Measurements from ENCODE around the gene CAPZB.

The CAPZB gene

DNA sequence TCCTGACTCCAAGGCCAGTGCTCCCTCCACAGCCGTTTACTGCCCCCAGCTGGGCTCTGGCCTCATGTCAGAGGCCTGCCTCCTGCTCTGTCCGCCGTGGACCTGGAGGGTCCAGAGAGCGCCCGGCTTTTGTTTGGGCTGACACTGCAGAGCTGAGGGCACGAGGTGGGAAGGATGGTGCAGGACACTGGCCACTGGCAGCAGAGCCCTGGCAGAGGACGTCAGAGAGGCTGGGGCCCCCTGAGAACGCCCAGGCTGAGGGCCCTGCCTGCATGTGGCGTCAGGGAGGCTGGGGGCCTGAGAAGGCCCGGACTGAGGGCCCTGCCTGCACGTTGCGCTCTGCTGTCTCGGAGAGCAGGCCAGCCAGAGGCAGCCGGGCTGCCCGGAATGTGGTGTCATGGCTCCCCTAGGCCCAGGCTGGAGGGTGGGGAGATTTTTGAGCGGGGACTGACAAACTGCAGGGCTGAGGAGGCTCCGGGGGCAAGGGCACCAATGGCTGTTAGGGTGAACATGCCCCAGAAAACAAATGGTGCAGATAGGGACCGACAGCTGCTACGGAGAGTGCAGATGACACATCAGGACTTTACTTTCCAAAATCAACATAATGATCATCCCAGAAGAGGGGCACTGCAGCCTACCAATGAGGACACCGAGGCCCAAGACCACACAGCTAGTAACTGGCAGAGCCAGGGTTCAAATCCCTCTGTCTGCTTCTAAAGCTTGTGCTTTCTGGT, 141.6 kb downstream of the CAPZB start:
- DNase-seq, result no peak

GRCh38 chr1:19342894-19343616, 142.3 kb downstream of the CAPZB start:
- DNase-seq, result no peak

- no peak for DNase-seq
These were observed 143.1 kb downstream of the CAPZB start for GRCh38 chr1:19342062-19342750.

GRCh38 chr1:19341201-19342061, 143.9 kb downstream of the CAPZB start:
- peak; percentile 32 to 68 for DNase-seq

DNA sequence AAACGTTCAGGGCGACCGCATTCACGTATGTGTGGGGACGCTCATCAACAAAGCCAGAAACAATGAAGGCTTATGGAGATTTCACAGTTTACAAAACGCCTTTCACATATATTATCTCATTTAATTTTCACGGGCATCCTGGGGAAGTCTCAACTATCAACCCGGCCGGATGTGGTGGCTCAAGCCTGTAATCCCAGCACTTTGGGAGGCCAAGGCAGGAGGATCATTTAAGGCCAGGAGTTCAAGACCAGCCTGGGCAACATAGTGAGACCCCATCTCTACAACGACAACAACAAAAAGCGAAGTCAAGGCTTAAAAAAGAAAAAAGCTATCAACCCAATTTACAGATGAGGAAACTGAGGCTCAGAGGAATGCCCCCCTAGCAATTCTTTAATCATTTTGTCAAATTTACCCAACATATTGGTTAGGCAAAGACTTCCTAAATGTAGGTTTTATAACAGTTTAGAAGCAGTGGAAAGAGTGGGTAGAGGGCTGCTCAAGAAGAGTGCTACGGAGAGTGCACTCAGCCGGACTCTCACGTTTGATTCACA, 144.9 kb downstream of the CAPZB start:
- no peak for DNase-seq

DNA sequence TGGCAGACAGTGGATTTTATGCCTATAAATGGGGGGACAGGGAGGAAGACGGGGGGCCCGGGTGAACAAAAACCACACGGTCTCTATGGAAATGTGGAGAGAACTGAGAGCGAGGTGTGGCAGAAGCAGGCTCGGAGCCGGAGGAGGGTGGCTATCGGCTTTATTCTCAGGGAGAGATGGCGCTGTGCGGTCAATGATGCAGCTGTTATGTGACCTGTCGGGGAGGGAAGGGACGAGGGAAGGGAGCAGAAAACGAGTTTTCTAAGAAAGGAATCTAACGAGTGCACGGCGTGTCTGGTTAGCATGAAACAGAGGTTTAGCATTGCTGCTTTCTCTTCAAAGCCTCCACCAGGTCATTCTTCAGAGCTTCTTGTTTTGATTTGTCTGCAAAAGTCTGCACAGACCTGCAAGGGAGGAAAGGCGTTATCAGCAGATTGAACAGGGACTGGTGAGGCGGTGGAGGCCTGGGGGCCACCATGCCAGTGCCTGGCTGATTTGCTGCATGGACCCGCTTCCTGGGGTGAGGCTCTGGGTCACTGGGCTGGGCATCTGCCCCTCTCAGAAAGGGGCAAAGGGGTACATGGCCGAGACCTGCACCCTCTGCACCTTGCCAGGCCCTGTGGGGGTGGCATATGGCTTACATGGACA, 146.0 kb downstream of the CAPZB start:
- no peak for DNase-seq

- DNase-seq, result no peak
These were observed 147.0 kb downstream of the CAPZB start for GRCh38 chr1:19338323-19338762.

GRCh38 chr1:19337289-19337688, 148.1 kb downstream of the CAPZB start:
- DNase-seq, result no peak

GRCh38 chr1:19336543-19336942, 148.8 kb downstream of the CAPZB start:
- DNase-seq, result no peak

DNA sequence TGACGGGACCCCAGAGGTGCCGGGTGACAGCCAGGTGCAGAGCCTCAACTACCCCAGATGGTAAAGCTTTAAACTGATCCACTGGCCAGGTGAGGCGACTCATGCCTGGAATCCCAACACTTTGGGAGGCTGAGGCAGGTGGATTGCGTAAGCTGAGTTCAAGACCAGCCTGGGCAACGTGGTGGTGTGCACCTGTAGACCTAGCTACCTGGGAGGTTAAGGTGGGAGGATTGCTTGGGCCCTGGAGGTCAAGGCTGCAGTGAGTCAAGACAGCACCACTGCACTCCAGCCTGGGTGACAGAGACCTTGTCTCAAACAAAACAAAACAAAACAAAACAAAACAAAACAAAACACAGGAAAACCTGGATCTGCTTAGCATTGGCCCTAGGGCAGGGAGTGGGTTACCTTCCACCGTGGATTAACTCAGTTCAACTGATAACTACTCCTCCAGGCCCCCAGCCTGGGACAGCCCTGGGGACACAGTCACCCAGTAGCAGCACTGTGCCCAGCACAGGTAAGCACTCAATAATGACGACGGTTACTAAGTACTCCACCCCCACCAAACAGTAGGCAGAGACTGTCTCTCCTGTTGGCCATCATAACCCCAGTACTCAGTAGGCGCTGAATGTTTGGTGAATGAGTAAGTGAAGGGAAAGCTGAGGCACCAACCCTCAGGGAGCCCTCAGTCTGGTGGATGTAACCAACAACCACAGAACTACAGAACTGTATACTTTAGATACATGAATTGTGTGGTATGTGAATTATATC, 151.6 kb downstream of the CAPZB start:
- no peak for DNase-seq

- no peak for DNase-seq
These were observed 152.5 kb downstream of the CAPZB start for GRCh38 chr1:19332832-19333231.

- no peak for DNase-seq
These were observed 154.0 kb downstream of the CAPZB start for GRCh38 chr1:19331262-19331878.

DNA sequence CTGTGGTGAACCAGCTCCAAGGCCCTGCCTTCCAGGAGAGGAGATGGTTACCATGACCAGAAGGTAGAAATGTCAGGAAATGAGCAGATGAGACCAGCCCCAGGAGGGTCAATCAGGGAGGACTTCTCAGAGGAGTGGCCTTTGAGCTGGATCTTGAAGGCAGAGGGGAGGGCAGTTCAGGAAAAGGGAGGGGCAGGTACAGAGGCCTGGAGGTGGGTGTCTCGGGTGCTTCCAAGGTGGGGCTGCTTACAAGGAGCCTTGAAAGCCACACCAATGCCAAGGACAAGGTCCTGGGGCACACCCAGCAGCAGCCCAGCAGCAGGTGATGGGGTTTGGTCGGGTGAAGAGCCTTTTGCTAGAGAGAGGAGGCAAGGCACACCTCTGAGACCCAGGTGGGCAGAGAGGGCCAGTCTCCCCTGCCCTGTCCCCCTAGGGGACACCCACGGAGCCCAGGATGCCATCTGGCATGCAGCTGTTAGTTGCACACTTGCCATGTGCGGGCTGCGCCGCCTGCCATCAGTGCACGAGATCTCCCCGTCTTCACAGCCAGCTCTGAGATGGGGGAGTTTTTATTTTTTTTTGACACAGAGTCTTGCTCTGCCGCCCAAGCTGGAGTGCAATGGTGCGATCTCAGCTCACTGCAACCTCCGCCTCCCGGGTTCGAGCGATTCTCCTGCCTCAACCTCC, 154.7 kb downstream of the CAPZB start:
- DNase-seq, result no peak

GRCh38 chr1:19329611-19330010, 155.7 kb downstream of the CAPZB start:
- DNase-seq, result no peak

- no peak for DNase-seq
These were observed 156.2 kb downstream of the CAPZB start for GRCh38 chr1:19329188-19329587.

GRCh38 chr1:19328486-19328885, 156.9 kb downstream of the CAPZB start:
- no peak for DNase-seq

GRCh38 chr1:19327736-19328135, 157.6 kb downstream of the CAPZB start:
- DNase-seq, result no peak

GRCh38 chr1:19327301-19327700, 158.0 kb downstream of the CAPZB start:
- no peak for DNase-seq

GRCh38 chr1:19326748-19327065, 158.6 kb downstream of the CAPZB start:
- no peak for DNase-seq

All from NCI-H446 (cell line).